HUES48 (cell line): ENCODE measurements around the gene S1PR3.

ENCODE experiments used
- H3K27ac ChIP-seq: one replicate; pipeline ENCODE4 v1.7.0; 2013; ENCODE audit warnings: low read depth, low read length, inconsistent platforms
- H3K27me3 ChIP-seq: 2 replicates; pipeline ENCODE4 v1.6.1; 2013; ENCODE audit warnings: mild to moderate bottlenecking, low read length; ENCODE audit not compliant: control insufficient read depth, insufficient read depth
- H3K36me3 ChIP-seq: 2 replicates; pipeline ENCODE4 v1.6.1; 2013; ENCODE audit warnings: low read length; ENCODE audit not compliant: control insufficient read depth, insufficient read depth
- H3K4me1 ChIP-seq: 2 replicates; pipeline ENCODE4 v1.6.1; 2013; ENCODE audit warnings: mild to moderate bottlenecking, low read length; ENCODE audit not compliant: control insufficient read depth, insufficient read depth
- H3K4me3 ChIP-seq: 2 replicates; pipeline ENCODE4 v1.5.1; 2013; ENCODE audit warnings: mild to moderate bottlenecking, low read depth, low read length
- H3K9ac ChIP-seq: 2 replicates; pipeline ENCODE4 v1.6.1; 2013; ENCODE audit warnings: mild to moderate bottlenecking, low read depth, low read length, moderate library complexity
- H3K9me3 ChIP-seq: 2 replicates; pipeline ENCODE4 v1.6.1; 2013; ENCODE audit warnings: low read length; ENCODE audit not compliant: control insufficient read depth, insufficient read depth

Gene S1PR3

DNA sequence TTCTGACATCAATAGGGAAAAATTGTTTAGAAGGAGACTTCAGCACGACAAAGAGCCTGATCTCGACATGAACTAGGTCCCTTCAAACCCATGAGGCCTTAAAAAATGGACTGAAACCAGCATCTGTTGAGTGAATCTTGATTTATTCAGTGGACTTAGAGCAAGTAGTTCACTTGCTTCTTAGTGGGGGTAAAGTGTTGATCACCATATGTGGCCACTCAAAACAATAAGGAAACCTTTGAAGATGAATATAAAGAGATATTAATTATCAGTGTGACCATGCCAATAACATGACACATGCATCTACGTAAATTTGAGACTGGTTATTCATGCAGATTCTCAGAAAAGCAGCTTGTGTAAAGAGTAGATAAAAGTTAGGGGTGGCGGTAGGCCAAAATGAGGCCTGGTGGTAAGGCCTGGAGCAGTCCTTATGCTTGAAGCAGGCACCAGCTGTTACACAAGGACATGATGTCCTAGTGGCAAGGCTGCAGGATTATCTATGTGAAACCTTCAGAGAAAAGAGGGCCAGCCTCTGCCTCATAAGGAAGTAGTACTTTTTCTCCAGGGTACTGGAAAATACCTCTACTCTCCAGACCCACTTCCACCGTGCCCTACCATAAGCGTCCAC, 61.3 kb downstream of the S1PR3 start:
- H3K9ac ChIP-seq, result no peak overlapping the region
- no peak overlapping the region for H3K4me3 ChIP-seq
- no peaks in the 10 kb centered on the region for H3K36me3 ChIP-seq
- no peak overlapping the region for H3K27ac ChIP-seq
- no peaks in the 10 kb centered on the region for H3K4me1 ChIP-seq
- H3K9me3 ChIP-seq, result no peaks in the 10 kb centered on the region
- H3K27me3 ChIP-seq, result no peaks in the 10 kb centered on the region

GRCh38 chr9:89053301-89053700, 62.0 kb downstream of the S1PR3 start:
- no peaks in the 10 kb centered on the region for H3K4me1 ChIP-seq
- no peak overlapping the region for H3K9ac ChIP-seq
- 0 out of 2 replicates have a peak, but pooled peaks cover 2% of the 10 kb centered on the region for H3K9me3 ChIP-seq
- no peak overlapping the region for H3K4me3 ChIP-seq
- H3K27ac ChIP-seq, result no peak overlapping the region
- no peaks in the 10 kb centered on the region for H3K36me3 ChIP-seq
- no peaks in the 10 kb centered on the region for H3K27me3 ChIP-seq
